A673 (cell line): ENCODE data around the gene FBXW4. TPM values are rescaled to one million over a fixed set of nuclear protein-coding genes. Genes with fewer than 3 reads are reported as not detected.

Experiments
- BruUV-seq: library from RNA; stranded (reverse); fragments of 400-500 nt; replicated peaks from 2 replicates; lab custom pipeline; 2021; lab: Mats Ljungman, UMichigan
- CTCF ChIA-PET: fragments of 300-600 bp; sonication (Branson Sonifier 250); formaldehyde crosslinking; loops from one replicate; lab custom pipeline; 2022; ENCODE audit warnings: antibody characterized with exemption; lab: Charles Lee
- POLR2A ChIA-PET: fragments of 300-600 bp; sonication (Branson Sonifier 250); formaldehyde crosslinking; loops from one replicate; lab custom pipeline; 2022; ENCODE audit warnings: antibody characterized with exemption; ENCODE audit not compliant: low non-redundant PET; lab: Charles Lee
- DNase-seq: peaks from one replicate; pipeline ENCODE4 v3.0.0-alpha.2; 2015; ENCODE audit warnings: low spot score
- H3K27ac ChIP-seq: fragments of 200-600 bp; sonication (generic); 2 replicates; pipeline ENCODE4 v1.5.1; 2016; ENCODE audit warnings: mixed run types, low read depth, mild to moderate bottlenecking, mixed read lengths, antibody characterized with exemption, low read length; ENCODE audit not compliant: poor library complexity, severe bottlenecking
- H3K27me3 ChIP-seq: fragments of 200-600 bp; sonication (generic); replicated peaks from 2 replicates; pipeline ENCODE4 v1.6.1; 2017; ENCODE audit warnings: mixed run types, low read depth, mild to moderate bottlenecking, mixed read lengths, antibody characterized with exemption, low read length; ENCODE audit not compliant: insufficient read depth, poor library complexity
- H3K36me3 ChIP-seq: fragments of 200-600 bp; sonication (generic); 2 replicates; pipeline ENCODE4 v1.6.1; 2016; ENCODE audit warnings: mixed run types, mild to moderate bottlenecking, mixed read lengths, antibody characterized with exemption, low read length; ENCODE audit not compliant: insufficient read depth, poor library complexity, severe bottlenecking
- H3K4me1 ChIP-seq: fragments of 200-600 bp; sonication (generic); 2 replicates; pipeline ENCODE4 v1.6.1; 2017; ENCODE audit warnings: mixed run types, mild to moderate bottlenecking, mixed read lengths, antibody characterized with exemption, low read length; ENCODE audit not compliant: insufficient read depth, poor library complexity, severe bottlenecking
- H3K4me3 ChIP-seq: fragments of 200-600 bp; sonication (generic); 2 replicates; pipeline ENCODE4 v1.5.1; 2016; ENCODE audit warnings: low read depth, mixed run types, mild to moderate bottlenecking, mixed read lengths, low read length; ENCODE audit not compliant: poor library complexity, severe bottlenecking
- H3K9me3 ChIP-seq: fragments of 200-600 bp; sonication (generic); 2 replicates; pipeline ENCODE4 v1.6.1; 2016; ENCODE audit warnings: mixed run types, low read depth, mild to moderate bottlenecking, mixed read lengths, antibody characterized with exemption, low read length; ENCODE audit not compliant: poor library complexity, severe bottlenecking
- EZH2 ChIP-seq: fragments of 200-600 bp; sonication (generic); IDR thresholded peaks from 2 replicates; pipeline ENCODE4 v1.6.1; 2017; ENCODE audit warnings: borderline replicate concordance, low read depth, mild to moderate bottlenecking, mixed read lengths, antibody characterized with exemption, low read length; ENCODE audit not compliant: poor library complexity, severe bottlenecking
- intact Hi-C: fragments of 100-400 bp; cut with micrococcal nuclease; formaldehyde crosslinking; loops from one replicate; pipeline ENCODE4 v1.10.0; 2022; ENCODE audit not compliant: unreplicated experiment
- total RNA-seq: library from RNA; stranded (reverse); gene quantifications from 2 replicates; pipeline ENCODE4 v1.2.3, GENCODE V29; 2021
- TF ChIP-seq, protein P1 (sequence below): fragments of 300-800, 200-600 bp; sonication (generic); conservative IDR thresholded peaks from 2 replicates; pipeline ENCODE4 v1.5.1; 2017; ENCODE audit warnings: low read depth, mild to moderate bottlenecking, antibody characterized with exemption, low read length, moderate library complexity, mixed read lengths

The FBXW4 gene
- total RNA-seq, 1 experiment from 2014 or later = 19.5 TPM

DNA sequence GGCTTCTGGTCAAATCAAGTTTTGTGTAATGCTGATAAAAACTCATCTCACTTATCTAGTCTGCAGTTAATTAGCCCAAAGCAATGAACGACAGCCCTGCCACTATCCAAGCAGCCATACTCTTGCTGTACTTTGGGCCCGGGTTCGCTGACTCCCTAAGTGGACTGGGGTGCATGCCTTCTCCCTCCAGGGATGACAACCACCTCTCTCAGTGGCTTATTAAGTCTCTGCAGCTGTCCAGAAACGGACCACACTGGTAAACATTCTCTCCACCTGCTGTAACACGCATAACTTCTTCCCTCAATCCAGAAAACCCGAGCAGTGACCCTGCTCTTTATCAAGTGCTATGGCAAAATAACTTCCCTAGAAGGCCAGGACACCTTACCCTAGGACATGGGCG is 3.9 kb downstream of the FBXW4 start:
- no peak for TF ChIP-seq EZH2
- TF ChIP-seq, protein P1, sequence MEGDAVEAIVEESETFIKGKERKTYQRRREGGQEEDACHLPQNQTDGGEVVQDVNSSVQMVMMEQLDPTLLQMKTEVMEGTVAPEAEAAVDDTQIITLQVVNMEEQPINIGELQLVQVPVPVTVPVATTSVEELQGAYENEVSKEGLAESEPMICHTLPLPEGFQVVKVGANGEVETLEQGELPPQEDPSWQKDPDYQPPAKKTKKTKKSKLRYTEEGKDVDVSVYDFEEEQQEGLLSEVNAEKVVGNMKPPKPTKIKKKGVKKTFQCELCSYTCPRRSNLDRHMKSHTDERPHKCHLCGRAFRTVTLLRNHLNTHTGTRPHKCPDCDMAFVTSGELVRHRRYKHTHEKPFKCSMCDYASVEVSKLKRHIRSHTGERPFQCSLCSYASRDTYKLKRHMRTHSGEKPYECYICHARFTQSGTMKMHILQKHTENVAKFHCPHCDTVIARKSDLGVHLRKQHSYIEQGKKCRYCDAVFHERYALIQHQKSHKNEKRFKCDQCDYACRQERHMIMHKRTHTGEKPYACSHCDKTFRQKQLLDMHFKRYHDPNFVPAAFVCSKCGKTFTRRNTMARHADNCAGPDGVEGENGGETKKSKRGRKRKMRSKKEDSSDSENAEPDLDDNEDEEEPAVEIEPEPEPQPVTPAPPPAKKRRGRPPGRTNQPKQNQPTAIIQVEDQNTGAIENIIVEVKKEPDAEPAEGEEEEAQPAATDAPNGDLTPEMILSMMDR = no peak
- Histone ChIP-seq H3K4me3 (no peak overlapping the region), H3K27me3 (no peaks in the 10 kb centered on the region), H3K36me3 (no peaks in the 10 kb centered on the region), H3K27ac (no peak overlapping the region), H3K9me3 (no peaks in the 10 kb centered on the region), H3K4me1 (no peaks in the 10 kb centered on the region)
- intact Hi-C loops = no loop called here
- BruUV-seq = no TSS peak
- ChIA-PET CTCF (no interaction called here), POLR2A (no interaction called here)
- no peak for DNase-seq

DNA sequence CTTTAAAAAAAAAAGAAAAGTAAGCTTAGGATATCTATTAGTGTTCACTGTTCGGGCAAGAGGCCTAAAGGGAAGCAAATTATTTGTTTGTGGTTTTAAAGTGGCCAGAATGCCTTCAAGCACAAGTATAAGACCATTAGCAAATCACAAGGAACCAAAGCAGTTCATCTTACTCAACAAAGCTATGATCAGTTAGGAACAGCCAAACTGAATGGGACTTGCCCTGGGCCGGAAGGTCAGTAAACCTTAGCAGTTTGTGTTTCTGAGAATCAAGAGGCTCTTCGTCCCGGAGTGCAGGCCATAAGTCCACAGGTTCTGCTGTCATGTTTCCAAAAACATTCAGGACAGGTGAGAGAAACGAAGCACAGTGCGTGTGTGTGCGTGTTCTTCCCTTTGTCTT is 4.5 kb downstream of the FBXW4 start:
- no peaks in the 10 kb centered on the region for H3K27me3 ChIP-seq
- TF ChIP-seq EZH2 = no peak
- TF ChIP-seq, protein P1 = no peak
- ChIA-PET POLR2A (no interaction called here), CTCF (no interaction called here)
- H3K27ac ChIP-seq = no peak overlapping the region
- no peak overlapping the region for H3K4me3 ChIP-seq
- H3K36me3 ChIP-seq = no peaks in the 10 kb centered on the region
- DNase-seq = no peak
- no peaks in the 10 kb centered on the region for H3K9me3 ChIP-seq
- intact Hi-C loops = no loop called here
- no TSS peak for BruUV-seq
- H3K4me1 ChIP-seq = no peaks in the 10 kb centered on the region

DNA sequence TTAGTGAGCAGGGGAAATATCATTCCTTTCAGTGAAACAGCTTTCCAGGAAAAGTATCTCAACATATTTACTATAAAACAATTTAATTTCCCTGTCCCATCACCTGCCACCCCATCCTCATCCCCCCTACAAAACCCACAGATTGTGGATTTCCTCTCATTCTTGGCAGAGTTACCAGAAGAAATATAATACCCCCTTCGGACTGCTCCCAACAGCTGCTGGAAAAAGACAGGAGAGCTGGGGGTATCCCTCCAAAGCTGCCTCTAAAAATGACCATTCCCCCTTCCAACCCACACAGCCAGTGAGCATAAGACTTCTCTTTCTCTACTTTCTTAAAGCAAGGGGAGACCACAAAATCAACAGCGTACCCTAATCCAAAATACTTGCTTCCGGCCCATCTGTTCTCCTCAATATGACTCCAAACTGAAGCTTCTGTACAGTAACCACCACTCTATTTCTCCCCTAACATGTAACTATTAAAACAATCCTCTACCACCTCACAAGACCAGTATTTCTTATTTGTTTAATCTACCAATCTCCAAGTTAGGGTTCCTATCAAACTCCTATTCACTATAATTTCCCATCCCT is 7.8 kb downstream of the FBXW4 start:
- no TSS peak for BruUV-seq
- Histone ChIP-seq H3K27me3 (no peaks in the 10 kb centered on the region), H3K9me3 (no peaks in the 10 kb centered on the region), H3K36me3 (no peaks in the 10 kb centered on the region), H3K4me1 (no peaks in the 10 kb centered on the region), H3K27ac (no peak overlapping the region), H3K4me3 (no peak overlapping the region)
- ChIA-PET POLR2A (no interaction called here), CTCF (no interaction called here)
- intact Hi-C loops = no loop called here
- no peak for TF ChIP-seq EZH2
- TF ChIP-seq, protein P1 = no peak
- DNase-seq = no peak
